K562 (cell line): ENCODE data around the gene FILIP1L. TPM values are rescaled to one million over a fixed set of nuclear protein-coding genes. Genes with fewer than 3 reads are reported as not detected.

Experiments
- ATAC-seq: fragments of 200-7000 bp; cut with Tn5 transposase; 3 replicates; pipeline ENCODE4 v1.9.1; 2020; ENCODE audit warnings: moderate library complexity
- BruUV-seq: library from RNA; stranded (reverse); fragments of 400-500 nt; replicated peaks from 2 replicates; lab custom pipeline; 2021; lab: Mats Ljungman, UMichigan
- CTCF ChIA-PET: fragments of 300-600 bp; formaldehyde crosslinking; extraction: SDS; loops from one replicate; lab custom pipeline; 2021; ENCODE audit warnings: low intra/inter-chr PET ratio; lab: Yijun Ruan, JAX
- POLR2A ChIA-PET: fragments of 300-600, 350-650 bp; sonication (Branson Sonifier 250); formaldehyde crosslinking; extraction: SDS; loops from one replicate; lab custom pipeline; 2021; ENCODE audit warnings: antibody characterized with exemption, inconsistent platforms; lab: Yijun Ruan, JAX
- DNase-seq, 4 experiments: peaks; one replicate each; pipeline versions ENCODE4 v3.0.0 to v3.0.0-alpha.2; 2011 to 2018; ENCODE audit warnings: low spot score in 3 of 4, mixed read lengths in 3 of 4; ENCODE audit errors: extremely low read depth in 1 of 4
- FAIRE-seq: peaks from 2 replicates; lab custom pipeline; 2011; peaks lifted over from hg19 to GRCh38; lab: Jason Lieb, UNC
- H2AFZ ChIP-seq: 2 replicates; pipeline ENCODE4 v1.6.0; 2011; ENCODE audit warnings: low read depth, low read length, control low read depth, inconsistent platforms
- H3K27ac ChIP-seq: fragments of 200-600 bp; 3 replicates; pipeline ENCODE4 v1.8.0; 2011; ENCODE audit warnings: low read depth, mild to moderate bottlenecking, control low read depth, inconsistent platforms, low read length, moderate library complexity, mixed read lengths; ENCODE audit errors: extremely low read depth
- H3K27me3 ChIP-seq, 2 experiments: fragments of 300-600 bp in 1 of 2; 2 replicates in 1 of 2; 3 replicates in 1 of 2; pipeline versions ENCODE4 v1.6.0 to v1.8.0; 2011; ENCODE audit warnings: inconsistent platforms in 2 of 2, low read length in 2 of 2, mild to moderate bottlenecking in 1 of 2, mixed read lengths in 1 of 2, moderate library complexity in 1 of 2; ENCODE audit not compliant: control insufficient read depth in 2 of 2, insufficient read depth in 2 of 2
- H3K36me3 ChIP-seq: fragments of 300-600 bp; 3 replicates; pipeline ENCODE4 v1.8.0; 2011; ENCODE audit warnings: mild to moderate bottlenecking, low read length, inconsistent platforms; ENCODE audit not compliant: control insufficient read depth, insufficient read depth
- H3K4me1 ChIP-seq, 2 experiments: fragments of 200-600 bp in 1 of 2; replicated peaks in 1 of 2; 2 replicates in 1 of 2; 3 replicates in 1 of 2; pipeline versions ENCODE4 v1.5.1 to v1.8.0; 2011; ENCODE audit warnings: inconsistent platforms in 2 of 2, low read length in 2 of 2, mild to moderate bottlenecking in 1 of 2, mixed read lengths in 1 of 2, moderate library complexity in 1 of 2; ENCODE audit not compliant: control insufficient read depth in 2 of 2, insufficient read depth in 2 of 2
- H3K4me2 ChIP-seq: 2 replicates; pipeline ENCODE4 v1.6.1; 2011; ENCODE audit warnings: low read length, control low read depth, inconsistent platforms, mixed read lengths; ENCODE audit not compliant: insufficient read depth
- H3K4me3 ChIP-seq: fragments of 200-600 bp; sonication (generic), shearing (Covaris generic); 2 replicates; pipeline ENCODE4 v1.5.1; 2016; ENCODE audit warnings: control low read depth, inconsistent platforms
- H3K79me2 ChIP-seq: fragments of 200-600 bp; 3 replicates; pipeline ENCODE4 v1.8.0; 2011; ENCODE audit warnings: low read length, inconsistent platforms; ENCODE audit not compliant: control insufficient read depth, insufficient read depth
- H3K9ac ChIP-seq, 2 experiments: 2 replicates each; pipeline versions ENCODE4 v1.6.0 to v1.6.1; 2011; ENCODE audit warnings: low read depth in 2 of 2, low read length in 2 of 2, control low read depth in 1 of 2, inconsistent platforms in 1 of 2, mild to moderate bottlenecking in 1 of 2, mixed read lengths in 1 of 2; ENCODE audit not compliant: insufficient read depth in 1 of 2
- H3K9me1 ChIP-seq: one replicate; pipeline ENCODE4 v1.6.0; 2011; ENCODE audit warnings: inconsistent platforms, mild to moderate bottlenecking, low read length, moderate library complexity; ENCODE audit not compliant: control insufficient read depth, insufficient read depth
- H3K9me3 ChIP-seq: replicated peaks from 2 replicates; pipeline ENCODE4 v1.5.1; 2011; ENCODE audit warnings: low read depth, low read length, inconsistent platforms; ENCODE audit not compliant: control insufficient read depth, insufficient read depth
- H4K20me1 ChIP-seq: replicated peaks from 2 replicates; pipeline ENCODE4 v1.6.1; 2011; ENCODE audit warnings: low read length, inconsistent platforms, mixed read lengths; ENCODE audit not compliant: control insufficient read depth, insufficient read depth
- ARID2 ChIP-seq: fragments of 450-650 bp; IDR thresholded peaks from 2 replicates; pipeline ENCODE4 v1.6.1; 2017; ENCODE audit warnings: antibody characterized with exemption, mild to moderate bottlenecking
- HLTF ChIP-seq: fragments of 450-650 bp; IDR thresholded peaks from 2 replicates; pipeline ENCODE4 v1.6.1; 2016
- NFE2L1 ChIP-seq: fragments of 450-650 bp; IDR thresholded peaks from 2 replicates; pipeline ENCODE4 v1.6.1; 2016; ENCODE audit warnings: missing genetic modification characterization, low read depth, mild to moderate bottlenecking, missing compliant biosample characterization, moderate library complexity, borderline replicate concordance
- SFPQ ChIP-seq: fragments of 200-400 bp; formaldehyde crosslinking; IDR thresholded peaks from 2 replicates; pipeline ENCODE4 v1.6.1; 2017; ENCODE audit warnings: mild to moderate bottlenecking, low read depth, low read length, moderate library complexity
- WGBS: fragments of 100-300 bp; shearing (Covaris generic); methylation state at CpG from one replicate; pipeline ENCODE4 v1.1.6; 2016; ENCODE audit warnings: low coverage, mixed read lengths; ENCODE audit not compliant: insufficient coverage; ENCODE audit errors: missing lambda C conversion rate; 5-methylcytosine and 5-hydroxymethylcytosine counted together
- in situ Hi-C: fragments of 300-500 bp; cut with MboI; formaldehyde crosslinking; loops from 4 replicates; pipeline ENCODE4 v1.15.0; 2018; ENCODE audit warnings: inconsistent platforms, mixed read lengths
- intact Hi-C: fragments of 100-400 bp; cut with micrococcal nuclease; formaldehyde crosslinking; loops from 2 replicates; pipeline ENCODE4 v1.14.2; 2022
- polyA plus RNA-seq, 8 experiments: library from polyadenylated mRNA; depleted of rRNA in 4 of 8; stranded (reverse) in 5 of 8; unstranded in 3 of 8; fragments of >200 nt; fragmentation: Nextera tagmentation in 2 of 8; fragmentation: Illumina TruSeq in 1 of 8; extraction: Ambion mirVana in 2 of 8; extraction: Trizol in 1 of 8; gene quantifications; 2 replicates each; pipeline versions ENCODE4 v1.2.1 to v1.2.3, GENCODE V29; 2011 to 2014; ENCODE audit warnings: inconsistent platforms in 1 of 8, missing spikeins in 1 of 8
- total RNA-seq, 7 experiments: library from RNA; depleted of rRNA in 6 of 7; stranded (reverse); fragments of >200 nt in 6 of 7; fragmentation: Illumina TruSeq in 2 of 7; extraction: Trizol in 2 of 7; gene quantifications; 2 replicates each; pipeline versions ENCODE4 v1.2.1 to v1.2.3, GENCODE V29; 2011 to 2021; ENCODE audit warnings: low replicate concordance in 1 of 7
- TF ChIP-seq, protein P1 (sequence below), 2 experiments: fragments of 450-650 bp in 1 of 2; sonication (generic) in 1 of 2; formaldehyde crosslinking in 1 of 2; IDR thresholded peaks; 2 replicates each; pipeline versions ENCODE4 v1.7.1 to v1.9.0; 2016 to 2022; ENCODE audit warnings: inconsistent platforms in 1 of 2, mild to moderate bottlenecking in 1 of 2, missing genetic modification reagents in 1 of 2

Gene FILIP1L
- total and polyA plus RNA-seq, 9 of the 15 experiments (the other 6 are each of a cell fraction or from before 2014, with no cell fraction given): 0.50 to 2.1 (median 1.1) TPM

GRCh38 chr3:100120693-100121092 is 6.4 kb upstream of the FILIP1L start:
- no peaks in the 10 kb centered on the region for H4K20me1 ChIP-seq
- WGBS: 79% methylated on average over 5 of the region's 5 CpGs
- H3K27ac ChIP-seq: no peak overlapping the region
- intact Hi-C loops (no loop called here), in situ Hi-C loops (no loop called here)
- no peak for FAIRE-seq
- no peak overlapping the region for H2AFZ ChIP-seq
- ChIA-PET POLR2A (no interaction called here), CTCF (no interaction called here)
- no peaks in the 10 kb centered on the region for H3K36me3 ChIP-seq
- H3K27me3 ChIP-seq: no peaks in the 10 kb centered on the region
- no peaks in the 10 kb centered on the region for H3K4me1 ChIP-seq
- BruUV-seq: no TSS peak
- no peaks in the 10 kb centered on the region for H3K9me3 ChIP-seq
- no peak overlapping the region for H3K4me2 ChIP-seq
- no peak overlapping the region for H3K9ac ChIP-seq
- ATAC-seq: no peak
- H3K4me3 ChIP-seq: no peak overlapping the region
- DNase-seq: no peak
- no peaks in the 10 kb centered on the region for H3K9me1 ChIP-seq
- H3K79me2 ChIP-seq: no peaks in the 10 kb centered on the region; the same call in 2 of the 3 replicates
- TF ChIP-seq ARID2 (no peak), SFPQ (no peak), HLTF (no peak), NFE2L1 (tag) (no peak)
- TF ChIP-seq, protein P1, sequence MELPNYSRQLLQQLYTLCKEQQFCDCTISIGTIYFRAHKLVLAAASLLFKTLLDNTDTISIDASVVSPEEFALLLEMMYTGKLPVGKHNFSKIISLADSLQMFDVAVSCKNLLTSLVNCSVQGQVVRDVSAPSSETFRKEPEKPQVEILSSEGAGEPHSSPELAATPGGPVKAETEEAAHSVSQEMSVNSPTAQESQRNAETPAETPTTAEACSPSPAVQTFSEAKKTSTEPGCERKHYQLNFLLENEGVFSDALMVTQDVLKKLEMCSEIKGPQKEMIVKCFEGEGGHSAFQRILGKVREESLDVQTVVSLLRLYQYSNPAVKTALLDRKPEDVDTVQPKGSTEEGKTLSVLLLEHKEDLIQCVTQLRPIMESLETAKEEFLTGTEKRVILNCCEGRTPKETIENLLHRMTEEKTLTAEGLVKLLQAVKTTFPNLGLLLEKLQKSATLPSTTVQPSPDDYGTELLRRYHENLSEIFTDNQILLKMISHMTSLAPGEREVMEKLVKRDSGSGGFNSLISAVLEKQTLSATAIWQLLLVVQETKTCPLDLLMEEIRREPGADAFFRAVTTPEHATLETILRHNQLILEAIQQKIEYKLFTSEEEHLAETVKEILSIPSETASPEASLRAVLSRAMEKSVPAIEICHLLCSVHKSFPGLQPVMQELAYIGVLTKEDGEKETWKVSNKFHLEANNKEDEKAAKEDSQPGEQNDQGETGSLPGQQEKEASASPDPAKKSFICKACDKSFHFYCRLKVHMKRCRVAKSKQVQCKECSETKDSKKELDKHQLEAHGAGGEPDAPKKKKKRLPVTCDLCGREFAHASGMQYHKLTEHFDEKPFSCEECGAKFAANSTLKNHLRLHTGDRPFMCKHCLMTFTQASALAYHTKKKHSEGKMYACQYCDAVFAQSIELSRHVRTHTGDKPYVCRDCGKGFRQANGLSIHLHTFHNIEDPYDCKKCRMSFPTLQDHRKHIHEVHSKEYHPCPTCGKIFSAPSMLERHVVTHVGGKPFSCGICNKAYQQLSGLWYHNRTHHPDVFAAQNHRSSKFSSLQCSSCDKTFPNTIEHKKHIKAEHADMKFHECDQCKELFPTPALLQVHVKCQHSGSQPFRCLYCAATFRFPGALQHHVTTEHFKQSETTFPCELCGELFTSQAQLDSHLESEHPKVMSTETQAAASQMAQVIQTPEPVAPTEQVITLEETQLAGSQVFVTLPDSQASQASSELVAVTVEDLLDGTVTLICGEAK (IDR thresholded peaks at IDR 0.05): no peak
- TF ChIP-seq, protein P1 (CRISPR knock-in tag; IDR thresholded peaks at IDR 0.05): no peak
